ENCODE data around the gene ZNF101. TPM values are rescaled to one million over a fixed set of nuclear protein-coding genes. Genes with fewer than 3 reads are reported as not detected.

Gene ZNF101
- total RNA-seq, 1 experiment from 2014 or later: 51.4 TPM

DNA sequence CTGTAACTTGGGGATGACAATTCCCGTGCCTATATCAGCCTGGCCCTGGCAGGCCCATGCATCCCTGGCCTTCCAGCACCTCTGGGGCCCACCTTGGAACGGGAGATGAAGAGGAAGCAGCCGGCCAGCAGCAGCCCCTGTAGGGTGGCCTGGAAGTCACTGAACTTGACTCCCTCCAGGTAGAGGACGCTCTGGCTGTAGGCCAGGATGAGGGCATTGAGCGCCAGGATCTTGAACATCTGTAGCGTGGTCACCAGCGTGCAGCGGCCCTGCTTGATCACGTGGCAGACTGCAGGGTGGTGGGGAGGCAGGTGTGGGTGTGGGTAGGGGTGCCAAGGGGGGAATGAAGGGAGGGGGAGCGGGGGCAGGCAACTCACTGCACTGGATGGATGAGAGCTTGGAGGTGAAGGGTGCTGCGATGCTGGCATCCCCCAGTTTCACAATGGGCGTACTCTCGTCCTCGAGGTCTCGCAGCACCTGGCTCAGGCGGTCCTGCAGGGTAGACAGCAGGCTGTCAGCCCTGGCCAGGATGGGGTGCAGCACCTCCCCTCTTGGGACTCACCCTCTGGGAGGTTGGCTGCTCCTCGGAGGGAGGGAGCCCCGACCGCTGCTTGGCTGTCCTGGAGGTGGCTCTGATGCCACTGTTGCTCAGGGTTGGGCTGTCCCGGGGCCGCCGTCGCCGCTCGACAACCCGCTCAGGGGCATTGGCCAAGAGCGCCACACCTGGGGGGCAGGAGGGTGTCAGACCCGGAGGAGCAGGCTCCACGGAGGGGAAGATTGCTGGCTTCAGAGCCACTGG is 21.4 kb upstream of the ZNF101 start:
- no peaks in the 10 kb centered on the region for H3K9me3 Mint-ChIP-seq
- H3K36me3 Mint-ChIP-seq: peaks cover 36% of the 10 kb centered on the region
- H3K4me3 Mint-ChIP-seq: no peak overlapping the region
- ChIA-PET POLR2A (no interaction called here), CTCF (interaction anchor here (1.4 kb wide), 1 partner anchor 93 kb away, joined by 3 read pairs; no protein-coding TSS in a partner anchor)
- TF ChIP-seq ZNF232 (CRISPR knock-in tag; IDR thresholded peaks at IDR 0.05): no peak
- DNase-seq (ENCODE audit: low spot score) (no peak), ATAC-seq (no peak)
- no peak overlapping the region for H3K27ac Mint-ChIP-seq
- peaks cover 7% of the 10 kb centered on the region for H3K4me1 Mint-ChIP-seq
- no peaks in the 10 kb centered on the region for H3K27me3 Mint-ChIP-seq (ENCODE audit: low read depth)

DNA sequence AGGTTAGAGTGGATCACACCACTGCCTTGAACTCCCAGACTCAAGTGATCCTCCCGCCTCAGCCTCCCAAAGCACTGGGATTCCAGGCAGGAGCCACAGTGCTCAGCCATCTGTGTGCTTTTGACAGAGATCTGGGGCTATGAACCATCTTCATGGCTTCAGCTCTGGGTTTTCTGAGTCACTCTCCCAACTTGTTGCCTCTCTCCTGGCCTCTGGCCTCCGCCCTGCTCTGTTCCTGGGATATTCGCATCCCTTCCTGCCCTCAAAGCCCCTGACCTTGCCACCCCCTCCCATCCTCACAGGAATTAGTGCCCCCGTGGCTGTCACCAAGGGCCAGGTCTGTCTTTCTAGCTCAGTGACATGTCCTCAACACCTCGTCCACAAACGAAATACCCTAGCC is 19.5 kb upstream of the ZNF101 start:
- ATAC-seq (no peak), DNase-seq (ENCODE audit: low spot score) (no peak)
- Mint-ChIP-seq H3K4me1 (no peaks in the 10 kb centered on the region), H3K36me3 (peaks cover 50% of the 10 kb centered on the region), H3K9me3 (no peaks in the 10 kb centered on the region), H3K27me3 (ENCODE audit: low read depth) (no peaks in the 10 kb centered on the region), H3K4me3 (no peak overlapping the region), H3K27ac (no peak overlapping the region)
- no peak for TF ChIP-seq HMGA2 (CRISPR knock-in tag; IDR thresholded peaks at IDR 0.05)
- no peak for TF ChIP-seq GABPB1 (CRISPR knock-in tag; IDR thresholded peaks at IDR 0.05)
- TF ChIP-seq MYBL2 (CRISPR knock-in tag; IDR thresholded peaks at IDR 0.05): no peak
- no peak for TF ChIP-seq JUN (CRISPR knock-in tag; IDR thresholded peaks at IDR 0.05)
- TF ChIP-seq SP1 (CRISPR knock-in tag; conservative IDR thresholded peaks at IDR 0.05): no peak
- TF ChIP-seq, protein P1, sequence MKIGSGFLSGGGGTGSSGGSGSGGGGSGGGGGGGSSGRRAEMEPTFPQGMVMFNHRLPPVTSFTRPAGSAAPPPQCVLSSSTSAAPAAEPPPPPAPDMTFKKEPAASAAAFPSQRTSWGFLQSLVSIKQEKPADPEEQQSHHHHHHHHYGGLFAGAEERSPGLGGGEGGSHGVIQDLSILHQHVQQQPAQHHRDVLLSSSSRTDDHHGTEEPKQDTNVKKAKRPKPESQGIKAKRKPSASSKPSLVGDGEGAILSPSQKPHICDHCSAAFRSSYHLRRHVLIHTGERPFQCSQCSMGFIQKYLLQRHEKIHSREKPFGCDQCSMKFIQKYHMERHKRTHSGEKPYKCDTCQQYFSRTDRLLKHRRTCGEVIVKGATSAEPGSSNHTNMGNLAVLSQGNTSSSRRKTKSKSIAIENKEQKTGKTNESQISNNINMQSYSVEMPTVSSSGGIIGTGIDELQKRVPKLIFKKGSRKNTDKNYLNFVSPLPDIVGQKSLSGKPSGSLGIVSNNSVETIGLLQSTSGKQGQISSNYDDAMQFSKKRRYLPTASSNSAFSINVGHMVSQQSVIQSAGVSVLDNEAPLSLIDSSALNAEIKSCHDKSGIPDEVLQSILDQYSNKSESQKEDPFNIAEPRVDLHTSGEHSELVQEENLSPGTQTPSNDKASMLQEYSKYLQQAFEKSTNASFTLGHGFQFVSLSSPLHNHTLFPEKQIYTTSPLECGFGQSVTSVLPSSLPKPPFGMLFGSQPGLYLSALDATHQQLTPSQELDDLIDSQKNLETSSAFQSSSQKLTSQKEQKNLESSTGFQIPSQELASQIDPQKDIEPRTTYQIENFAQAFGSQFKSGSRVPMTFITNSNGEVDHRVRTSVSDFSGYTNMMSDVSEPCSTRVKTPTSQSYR (CRISPR knock-in tag; IDR thresholded peaks at IDR 0.05): no peak
- no peak for TF ChIP-seq TEAD1 (CRISPR knock-in tag; IDR thresholded peaks at IDR 0.05)
- no peak for TF ChIP-seq NFYB (CRISPR knock-in tag; conservative IDR thresholded peaks at IDR 0.05; ENCODE audit: low read depth)
- no peak for TF ChIP-seq FOXJ3 (CRISPR knock-in tag; IDR thresholded peaks at IDR 0.05; ENCODE audit: borderline replicate concordance)
- no peak for TF ChIP-seq GTF2I (CRISPR knock-in tag; conservative IDR thresholded peaks at IDR 0.05)
- ChIA-PET CTCF (no interaction called here), POLR2A (no interaction called here)

DNA sequence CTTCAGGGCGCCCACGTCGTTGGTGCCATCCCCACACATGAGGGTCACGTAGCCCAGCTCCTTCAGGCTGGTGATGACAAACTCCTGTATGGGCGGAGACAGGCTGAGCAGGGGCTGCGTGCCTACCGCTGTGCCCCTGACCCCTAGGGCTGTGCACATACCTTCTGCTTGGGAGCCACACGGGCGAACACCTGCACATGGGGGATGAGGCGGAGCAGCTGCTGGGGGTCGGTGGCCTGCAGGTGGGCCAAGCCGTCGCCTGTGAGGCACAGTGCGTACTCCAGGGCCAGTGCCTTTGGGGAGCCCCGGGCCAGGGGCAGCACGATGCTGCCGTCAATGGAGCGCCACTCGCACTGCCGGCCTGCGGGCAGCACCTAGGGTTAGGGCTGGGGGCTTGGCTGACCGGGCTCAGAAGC is 19.1 kb upstream of the ZNF101 start:
- ATAC-seq (no peak), DNase-seq (ENCODE audit: low spot score) (no peak)
- H3K36me3 Mint-ChIP-seq: peaks cover 48% of the 10 kb centered on the region
- H3K4me1 Mint-ChIP-seq: no peaks in the 10 kb centered on the region
- TF ChIP-seq, protein P2, sequence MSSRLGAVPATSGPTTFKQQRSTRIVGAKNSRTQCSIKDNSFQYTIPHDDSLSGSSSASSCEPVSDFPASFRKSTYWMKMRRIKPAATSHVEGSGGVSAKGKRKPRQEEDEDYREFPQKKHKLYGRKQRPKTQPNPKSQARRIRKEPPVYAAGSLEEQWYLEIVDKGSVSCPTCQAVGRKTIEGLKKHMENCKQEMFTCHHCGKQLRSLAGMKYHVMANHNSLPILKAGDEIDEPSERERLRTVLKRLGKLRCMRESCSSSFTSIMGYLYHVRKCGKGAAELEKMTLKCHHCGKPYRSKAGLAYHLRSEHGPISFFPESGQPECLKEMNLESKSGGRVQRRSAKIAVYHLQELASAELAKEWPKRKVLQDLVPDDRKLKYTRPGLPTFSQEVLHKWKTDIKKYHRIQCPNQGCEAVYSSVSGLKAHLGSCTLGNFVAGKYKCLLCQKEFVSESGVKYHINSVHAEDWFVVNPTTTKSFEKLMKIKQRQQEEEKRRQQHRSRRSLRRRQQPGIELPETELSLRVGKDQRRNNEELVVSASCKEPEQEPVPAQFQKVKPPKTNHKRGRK (CRISPR knock-in tag; IDR thresholded peaks at IDR 0.05; ENCODE audit: borderline replicate concordance): no peak
- TF ChIP-seq, protein P3, sequence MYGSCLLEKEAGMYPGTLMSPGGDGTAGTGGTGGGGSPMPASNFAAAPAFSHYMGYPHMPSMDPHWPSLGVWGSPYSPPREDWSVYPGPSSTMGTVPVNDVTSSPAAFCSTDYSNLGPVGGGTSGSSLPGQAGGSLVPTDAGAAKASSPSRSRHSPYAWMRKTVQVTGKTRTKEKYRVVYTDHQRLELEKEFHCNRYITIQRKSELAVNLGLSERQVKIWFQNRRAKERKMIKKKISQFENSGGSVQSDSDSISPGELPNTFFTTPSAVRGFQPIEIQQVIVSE (CRISPR knock-in tag; IDR thresholded peaks at IDR 0.05; ENCODE audit: borderline replicate concordance): no peak
- TF ChIP-seq ZNF396 (CRISPR knock-in tag; IDR thresholded peaks at IDR 0.05; ENCODE audit: borderline replicate concordance): no peak
- no peak for TF ChIP-seq ZNF263 (CRISPR knock-in tag; IDR thresholded peaks at IDR 0.05; ENCODE audit: low read depth)
- no peak for TF ChIP-seq ZNF671 (CRISPR knock-in tag; IDR thresholded peaks at IDR 0.05)
- TF ChIP-seq, protein P4, sequence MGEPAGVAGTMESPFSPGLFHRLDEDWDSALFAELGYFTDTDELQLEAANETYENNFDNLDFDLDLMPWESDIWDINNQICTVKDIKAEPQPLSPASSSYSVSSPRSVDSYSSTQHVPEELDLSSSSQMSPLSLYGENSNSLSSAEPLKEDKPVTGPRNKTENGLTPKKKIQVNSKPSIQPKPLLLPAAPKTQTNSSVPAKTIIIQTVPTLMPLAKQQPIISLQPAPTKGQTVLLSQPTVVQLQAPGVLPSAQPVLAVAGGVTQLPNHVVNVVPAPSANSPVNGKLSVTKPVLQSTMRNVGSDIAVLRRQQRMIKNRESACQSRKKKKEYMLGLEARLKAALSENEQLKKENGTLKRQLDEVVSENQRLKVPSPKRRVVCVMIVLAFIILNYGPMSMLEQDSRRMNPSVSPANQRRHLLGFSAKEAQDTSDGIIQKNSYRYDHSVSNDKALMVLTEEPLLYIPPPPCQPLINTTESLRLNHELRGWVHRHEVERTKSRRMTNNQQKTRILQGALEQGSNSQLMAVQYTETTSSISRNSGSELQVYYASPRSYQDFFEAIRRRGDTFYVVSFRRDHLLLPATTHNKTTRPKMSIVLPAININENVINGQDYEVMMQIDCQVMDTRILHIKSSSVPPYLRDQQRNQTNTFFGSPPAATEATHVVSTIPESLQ (CRISPR knock-in tag; IDR thresholded peaks at IDR 0.05): no peak
- TF ChIP-seq, protein P5, sequence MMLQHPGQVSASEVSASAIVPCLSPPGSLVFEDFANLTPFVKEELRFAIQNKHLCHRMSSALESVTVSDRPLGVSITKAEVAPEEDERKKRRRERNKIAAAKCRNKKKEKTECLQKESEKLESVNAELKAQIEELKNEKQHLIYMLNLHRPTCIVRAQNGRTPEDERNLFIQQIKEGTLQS (CRISPR knock-in tag; conservative IDR thresholded peaks at IDR 0.05): no peak
- TF ChIP-seq ZNF317 (CRISPR knock-in tag; IDR thresholded peaks at IDR 0.05; ENCODE audit: borderline replicate concordance, low read depth): no peak
- TF ChIP-seq, protein P6, sequence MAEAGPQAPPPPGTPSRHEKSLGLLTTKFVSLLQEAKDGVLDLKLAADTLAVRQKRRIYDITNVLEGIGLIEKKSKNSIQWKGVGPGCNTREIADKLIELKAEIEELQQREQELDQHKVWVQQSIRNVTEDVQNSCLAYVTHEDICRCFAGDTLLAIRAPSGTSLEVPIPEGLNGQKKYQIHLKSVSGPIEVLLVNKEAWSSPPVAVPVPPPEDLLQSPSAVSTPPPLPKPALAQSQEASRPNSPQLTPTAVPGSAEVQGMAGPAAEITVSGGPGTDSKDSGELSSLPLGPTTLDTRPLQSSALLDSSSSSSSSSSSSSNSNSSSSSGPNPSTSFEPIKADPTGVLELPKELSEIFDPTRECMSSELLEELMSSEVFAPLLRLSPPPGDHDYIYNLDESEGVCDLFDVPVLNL (CRISPR knock-in tag; IDR thresholded peaks at IDR 0.05; ENCODE audit: borderline replicate concordance, low read depth): no peak
- TF ChIP-seq, protein P7, sequence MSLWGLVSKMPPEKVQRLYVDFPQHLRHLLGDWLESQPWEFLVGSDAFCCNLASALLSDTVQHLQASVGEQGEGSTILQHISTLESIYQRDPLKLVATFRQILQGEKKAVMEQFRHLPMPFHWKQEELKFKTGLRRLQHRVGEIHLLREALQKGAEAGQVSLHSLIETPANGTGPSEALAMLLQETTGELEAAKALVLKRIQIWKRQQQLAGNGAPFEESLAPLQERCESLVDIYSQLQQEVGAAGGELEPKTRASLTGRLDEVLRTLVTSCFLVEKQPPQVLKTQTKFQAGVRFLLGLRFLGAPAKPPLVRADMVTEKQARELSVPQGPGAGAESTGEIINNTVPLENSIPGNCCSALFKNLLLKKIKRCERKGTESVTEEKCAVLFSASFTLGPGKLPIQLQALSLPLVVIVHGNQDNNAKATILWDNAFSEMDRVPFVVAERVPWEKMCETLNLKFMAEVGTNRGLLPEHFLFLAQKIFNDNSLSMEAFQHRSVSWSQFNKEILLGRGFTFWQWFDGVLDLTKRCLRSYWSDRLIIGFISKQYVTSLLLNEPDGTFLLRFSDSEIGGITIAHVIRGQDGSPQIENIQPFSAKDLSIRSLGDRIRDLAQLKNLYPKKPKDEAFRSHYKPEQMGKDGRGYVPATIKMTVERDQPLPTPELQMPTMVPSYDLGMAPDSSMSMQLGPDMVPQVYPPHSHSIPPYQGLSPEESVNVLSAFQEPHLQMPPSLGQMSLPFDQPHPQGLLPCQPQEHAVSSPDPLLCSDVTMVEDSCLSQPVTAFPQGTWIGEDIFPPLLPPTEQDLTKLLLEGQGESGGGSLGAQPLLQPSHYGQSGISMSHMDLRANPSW (CRISPR knock-in tag; conservative IDR thresholded peaks at IDR 0.05; ENCODE audit: low read depth): no peak
- POLR2A ChIA-PET: no interaction called here
- H3K27ac Mint-ChIP-seq: no peak overlapping the region
- H3K9me3 Mint-ChIP-seq: no peaks in the 10 kb centered on the region
- H3K27me3 Mint-ChIP-seq (ENCODE audit: low read depth): no peaks in the 10 kb centered on the region
- no peak overlapping the region for H3K4me3 Mint-ChIP-seq
- CTCF ChIA-PET: no interaction called here
